Measurements from ENCODE around the gene ITGB5. TPM values are rescaled to one million over a fixed set of nuclear protein-coding genes. Genes with fewer than 3 reads are reported as not detected.

The ITGB5 gene
- polyA plus RNA-seq, 3 donors: 0.68 to 1.2 (median 1.0) TPM

GRCh38 chr3:124760601-124761000, 126.6 kb downstream of the ITGB5 start:
- H3K9me3 ChIP-seq (replicated peaks in 1 of 2; ENCODE audit: control insufficient read depth in 1 of 2, insufficient read depth in 1 of 2, low read length in 2 of 2): no peaks in the 10 kb centered on the region
- no peaks in the 10 kb centered on the region for H3K36me3 ChIP-seq (replicated peaks in 1 of 2; ENCODE audit: control insufficient read depth in 1 of 2, insufficient read depth in 2 of 2, low read length in 2 of 2)
- DNase-seq: no peak
- H3K4me2 ChIP-seq (replicated peaks; ENCODE audit: extremely low read depth, low read length, poor library complexity, severe bottlenecking): no peak overlapping the region
- Mint-ChIP-seq H3K27me3 (ENCODE audit: low read depth in 3 of 3) (peaks cover 1 to 4% (median 2%) of the 10 kb centered on the region in 3 donors), H3K9me3 (no peaks in the 10 kb centered on the region), H3K4me3 (no peak overlapping the region), H3K27ac (no peak overlapping the region), H3K4me1 (peaks cover 5% of the 10 kb centered on the region), H3K36me3 (no peaks in the 10 kb centered on the region)
- H2AFZ ChIP-seq (ENCODE audit: insufficient read depth, low read depth, low read length, poor library complexity, severe bottlenecking): no peak overlapping the region
- no peak for TF ChIP-seq CTCF (IDR thresholded peaks at IDR 0.05)
- no CpG with 5 or more reads among the region's 2 CpGs for WGBS (ENCODE audit: insufficient coverage)
- H3K27ac ChIP-seq (ENCODE audit: low read depth in 1 of 2, low read length in 2 of 2): no peak overlapping the region
- no peak overlapping the region for H3K9ac ChIP-seq (ENCODE audit: insufficient read depth, low read length, poor library complexity, severe bottlenecking)
- no peaks in the 10 kb centered on the region for H3K27me3 ChIP-seq (ENCODE audit: control insufficient read depth in 2 of 2, insufficient read depth in 2 of 2, low read length in 2 of 2)
- no peak overlapping the region for H3K4me3 ChIP-seq (replicated peaks in 1 of 3; ENCODE audit: low read depth in 2 of 3, low read length in 3 of 3)
- peaks cover 3 to 7% of the 10 kb centered on the region in 2 donors for H3K4me1 ChIP-seq (ENCODE audit: control insufficient read depth in 1 of 2, insufficient read depth in 2 of 2, low read length in 2 of 2)
- H3K79me2 ChIP-seq (ENCODE audit: insufficient read depth, low read length): no peaks in the 10 kb centered on the region
- intact Hi-C loops (cut with micrococcal nuclease): loop anchor here in 1 of 2 donors (2.0 kb wide), 1 partner anchor 140 kb away; no protein-coding TSS in a partner anchor
- no peaks in the 10 kb centered on the region for H4K20me1 ChIP-seq (ENCODE audit: insufficient read depth, low read length)

- Mint-ChIP-seq H3K4me1 (peaks cover 5% of the 10 kb centered on the region), H3K36me3 (no peaks in the 10 kb centered on the region), H3K27ac (no peak overlapping the region), H3K4me3 (no peak overlapping the region), H3K27me3 (ENCODE audit: low read depth in 3 of 3) (peaks cover 1 to 4% (median 2%) of the 10 kb centered on the region in 3 donors), H3K9me3 (no peaks in the 10 kb centered on the region)
- Histone ChIP-seq H3K27ac (ENCODE audit: low read depth in 1 of 2, low read length in 2 of 2) (no peak overlapping the region), H3K9ac (ENCODE audit: insufficient read depth, low read length, poor library complexity, severe bottlenecking) (no peak overlapping the region), H3K4me3 (replicated peaks in 1 of 3; ENCODE audit: low read depth in 2 of 3, low read length in 3 of 3) (no peak overlapping the region), H3K36me3 (replicated peaks in 1 of 2; ENCODE audit: control insufficient read depth in 1 of 2, insufficient read depth in 2 of 2, low read length in 2 of 2) (no peaks in the 10 kb centered on the region), H3K4me1 (ENCODE audit: control insufficient read depth in 1 of 2, insufficient read depth in 2 of 2, low read length in 2 of 2) (peaks cover 3 to 7% of the 10 kb centered on the region in 2 donors), H3K79me2 (ENCODE audit: insufficient read depth, low read length) (no peaks in the 10 kb centered on the region), H3K9me3 (replicated peaks in 1 of 2; ENCODE audit: control insufficient read depth in 1 of 2, insufficient read depth in 1 of 2, low read length in 2 of 2) (no peaks in the 10 kb centered on the region), H4K20me1 (ENCODE audit: insufficient read depth, low read length) (no peaks in the 10 kb centered on the region), H3K4me2 (replicated peaks; ENCODE audit: extremely low read depth, low read length, poor library complexity, severe bottlenecking) (no peak overlapping the region), H2AFZ (ENCODE audit: insufficient read depth, low read depth, low read length, poor library complexity, severe bottlenecking) (no peak overlapping the region), H3K27me3 (ENCODE audit: control insufficient read depth in 2 of 2, insufficient read depth in 2 of 2, low read length in 2 of 2) (no peaks in the 10 kb centered on the region)
- no peak for TF ChIP-seq CTCF (IDR thresholded peaks at IDR 0.05)
- 93% methylated on average over 8 of the region's 14 CpGs for WGBS (ENCODE audit: insufficient coverage)
- DNase-seq: no peak
- intact Hi-C loops (cut with micrococcal nuclease): loop anchor here in 1 of 2 donors (2.0 kb wide), 1 partner anchor 141 kb away; no protein-coding TSS in a partner anchor
Observed at GRCh38 chr3:124759666-124760401, 127.3 kb downstream of the ITGB5 start.

Measured in CD14-positive monocyte (primary cell).